Measurements from ENCODE around the gene CUBN. TPM values are rescaled to one million over a fixed set of nuclear protein-coding genes. Genes with fewer than 3 reads are reported as not detected.

The CUBN gene
- total and polyA plus RNA-seq, 2 of the 13 experiments (the other 11 are each of a cell fraction or from before 2014, with no cell fraction given), result 0.27 to 0.32 TPM

- no peak for TF ChIP-seq SOX6 (IDR thresholded peaks at IDR 0.05)
- TF ChIP-seq SOX6 (CRISPR knock-in tag; IDR thresholded peaks at IDR 0.05), result peak; percentile 61
- peak; percentile 72; the same call in 1 of the 2 replicates for TF ChIP-seq HINFP (CRISPR knock-in tag; IDR thresholded peaks at IDR 0.05; ENCODE audit: low read depth)
- TF ChIP-seq TFDP1 (CRISPR knock-in tag; IDR thresholded peaks at IDR 0.05; ENCODE audit: borderline replicate concordance), result peak; percentile 76; the same call in 1 of the 2 replicates
- peak; percentile 21; the same call in 1 of the 2 replicates for TF ChIP-seq IRF2 (CRISPR knock-in tag; IDR thresholded peaks at IDR 0.05)
- peak; percentile 62; the same call in 1 of the 2 replicates for TF ChIP-seq ZNF547 (CRISPR knock-in tag; IDR thresholded peaks at IDR 0.05)
- peak; percentile 86 for TF ChIP-seq MAX (IDR thresholded peaks at IDR 0.05)
- 0 out of 2 replicates have a peak, but pooled peaks have one; percentile 7 for TF ChIP-seq TERF1 (CRISPR knock-in tag; IDR thresholded peaks at IDR 0.05)
- no peak for TF ChIP-seq MAFG (CRISPR knock-in tag; IDR thresholded peaks at IDR 0.05)
- peak; percentile 64 for TF ChIP-seq ARID5B (CRISPR knock-in tag; IDR thresholded peaks at IDR 0.05)
- TF ChIP-seq ZNF788 (CRISPR knock-in tag; IDR thresholded peaks at IDR 0.05; ENCODE audit: borderline replicate concordance), result peak; percentile 64; the same call in 1 of the 2 replicates
- TF ChIP-seq ZNF570 (CRISPR knock-in tag; IDR thresholded peaks at IDR 0.05; ENCODE audit: borderline replicate concordance), result no peak
- TF ChIP-seq KDM2A (CRISPR knock-in tag; IDR thresholded peaks at IDR 0.05; ENCODE audit: borderline replicate concordance, low read depth), result peak; percentile 48; the same call in 1 of the 2 replicates
- peak; percentile 72 for TF ChIP-seq E2F1 (CRISPR knock-in tag; IDR thresholded peaks at IDR 0.05)
- TF ChIP-seq HNF4G (IDR thresholded peaks at IDR 0.05; ENCODE audit: borderline replicate concordance, low read depth, low read length), result no peak
- TF ChIP-seq HNF4G (CRISPR knock-in tag; IDR thresholded peaks at IDR 0.05; ENCODE audit: borderline replicate concordance, low read depth), result no peak
- TF ChIP-seq RXRA (CRISPR knock-in tag; IDR thresholded peaks at IDR 0.05), result peak; percentile 33; the same call in 1 of the 2 replicates
- peak; percentile 85; the same call in 1 of the 2 replicates for TF ChIP-seq MXD1 (CRISPR knock-in tag; IDR thresholded peaks at IDR 0.05)
These were observed 312.2 kb downstream of the CUBN start, which contains the start of gene RSU1 (continued) for GRCh38 chr10:16817125-16818019.
